ENCODE results near the gene SDK1. TPM values are rescaled to one million over a fixed set of nuclear protein-coding genes. Genes with fewer than 3 reads are reported as not detected.

Gene SDK1
- total and polyA plus RNA-seq, 10 of the 15 experiments (the other 5 are each of a cell fraction or from before 2014, with no cell fraction given), result 0.14 to 0.33 TPM; not detected in 8

DNA sequence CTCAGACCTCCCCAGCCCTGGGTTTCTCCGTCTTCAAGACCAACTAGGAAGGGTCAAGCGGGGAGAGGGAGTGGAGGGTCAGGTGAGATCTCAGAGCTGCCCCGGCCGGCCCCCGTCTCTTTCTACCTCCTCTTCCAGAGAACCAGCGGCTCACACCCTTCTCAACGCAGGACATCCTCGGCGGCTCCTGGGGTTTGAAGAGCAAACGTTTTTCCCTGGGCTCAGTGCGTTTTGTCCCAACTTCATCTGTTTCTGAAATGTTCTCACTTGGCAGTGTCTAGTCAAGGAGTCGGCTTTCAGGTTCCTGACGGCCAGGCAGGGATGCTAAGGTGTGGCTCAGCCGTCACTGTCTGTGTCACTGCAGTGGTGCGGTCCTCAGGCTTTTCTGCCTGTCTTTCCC is 964.6 kb downstream of the SDK1 start:
- Histone ChIP-seq H3K27me3 (replicated peaks in 1 of 2; ENCODE audit: control insufficient read depth in 2 of 2, insufficient read depth in 2 of 2, low read length in 1 of 2) (no peaks in the 10 kb centered on the region), H3K4me1 (ENCODE audit: control insufficient read depth, insufficient read depth, low read length) (no peaks in the 10 kb centered on the region), H3K4me2 (ENCODE audit: control insufficient read depth, insufficient read depth) (no peak overlapping the region), H3K27ac (ENCODE audit: control insufficient read depth, insufficient read depth) (no peak overlapping the region), H3K4me3 (no peak overlapping the region), H3K79me2 (ENCODE audit: control insufficient read depth, insufficient read depth, low read length) (no peaks in the 10 kb centered on the region), H3K9ac (ENCODE audit: control insufficient read depth, insufficient read depth, low read length) (no peak overlapping the region), H3K9me3 (replicated peaks; ENCODE audit: control insufficient read depth, insufficient read depth, low read length) (peaks cover 2% of the 10 kb centered on the region; the same call in 1 of the 3 replicates), H2AFZ (ENCODE audit: control insufficient read depth, low read depth, low read length) (no peak overlapping the region), H4K20me1 (ENCODE audit: control insufficient read depth, insufficient read depth) (no peaks in the 10 kb centered on the region), H3K36me3 (ENCODE audit: control insufficient read depth in 2 of 2, insufficient read depth in 2 of 2, low read length in 1 of 2) (no peaks in the 10 kb centered on the region)
- ChIA-PET CTCF (no interaction called here), SMC1A (ENCODE audit: uncharacterized antibody, unreplicated experiment) (no interaction called here), POLR2A (no interaction called here), RAD21 (ENCODE audit: unreplicated experiment) (no interaction called here)
- ATAC-seq (no peak), FAIRE-seq (no peak), DNase-seq (ENCODE audit: low read depth, low spot score) (no peak)
- intact Hi-C loops (cut with micrococcal nuclease; ENCODE audit: unreplicated experiment), result no loop called here
- TF ChIP-seq, protein P1, sequence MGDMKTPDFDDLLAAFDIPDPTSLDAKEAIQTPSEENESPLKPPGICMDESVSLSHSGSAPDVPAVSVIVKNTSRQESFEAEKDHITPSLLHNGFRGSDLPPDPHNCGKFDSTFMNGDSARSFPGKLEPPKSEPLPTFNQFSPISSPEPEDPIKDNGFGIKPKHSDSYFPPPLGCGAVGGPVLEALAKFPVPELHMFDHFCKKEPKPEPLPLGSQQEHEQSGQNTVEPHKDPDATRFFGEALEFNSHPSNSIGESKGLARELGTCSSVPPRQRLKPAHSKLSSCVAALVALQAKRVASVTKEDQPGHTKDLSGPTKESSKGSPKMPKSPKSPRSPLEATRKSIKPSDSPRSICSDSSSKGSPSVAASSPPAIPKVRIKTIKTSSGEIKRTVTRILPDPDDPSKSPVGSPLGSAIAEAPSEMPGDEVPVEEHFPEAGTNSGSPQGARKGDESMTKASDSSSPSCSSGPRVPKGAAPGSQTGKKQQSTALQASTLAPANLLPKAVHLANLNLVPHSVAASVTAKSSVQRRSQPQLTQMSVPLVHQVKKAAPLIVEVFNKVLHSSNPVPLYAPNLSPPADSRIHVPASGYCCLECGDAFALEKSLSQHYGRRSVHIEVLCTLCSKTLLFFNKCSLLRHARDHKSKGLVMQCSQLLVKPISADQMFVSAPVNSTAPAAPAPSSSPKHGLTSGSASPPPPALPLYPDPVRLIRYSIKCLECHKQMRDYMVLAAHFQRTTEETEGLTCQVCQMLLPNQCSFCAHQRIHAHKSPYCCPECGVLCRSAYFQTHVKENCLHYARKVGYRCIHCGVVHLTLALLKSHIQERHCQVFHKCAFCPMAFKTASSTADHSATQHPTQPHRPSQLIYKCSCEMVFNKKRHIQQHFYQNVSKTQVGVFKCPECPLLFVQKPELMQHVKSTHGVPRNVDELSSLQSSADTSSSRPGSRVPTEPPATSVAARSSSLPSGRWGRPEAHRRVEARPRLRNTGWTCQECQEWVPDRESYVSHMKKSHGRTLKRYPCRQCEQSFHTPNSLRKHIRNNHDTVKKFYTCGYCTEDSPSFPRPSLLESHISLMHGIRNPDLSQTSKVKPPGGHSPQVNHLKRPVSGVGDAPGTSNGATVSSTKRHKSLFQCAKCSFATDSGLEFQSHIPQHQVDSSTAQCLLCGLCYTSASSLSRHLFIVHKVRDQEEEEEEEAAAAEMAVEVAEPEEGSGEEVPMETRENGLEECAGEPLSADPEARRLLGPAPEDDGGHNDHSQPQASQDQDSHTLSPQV (IDR thresholded peaks at IDR 0.05), result no peak
- TF ChIP-seq JUND (IDR thresholded peaks at IDR 0.05; ENCODE audit: low read depth, low read length), result no peak
- TF ChIP-seq, protein P2, sequence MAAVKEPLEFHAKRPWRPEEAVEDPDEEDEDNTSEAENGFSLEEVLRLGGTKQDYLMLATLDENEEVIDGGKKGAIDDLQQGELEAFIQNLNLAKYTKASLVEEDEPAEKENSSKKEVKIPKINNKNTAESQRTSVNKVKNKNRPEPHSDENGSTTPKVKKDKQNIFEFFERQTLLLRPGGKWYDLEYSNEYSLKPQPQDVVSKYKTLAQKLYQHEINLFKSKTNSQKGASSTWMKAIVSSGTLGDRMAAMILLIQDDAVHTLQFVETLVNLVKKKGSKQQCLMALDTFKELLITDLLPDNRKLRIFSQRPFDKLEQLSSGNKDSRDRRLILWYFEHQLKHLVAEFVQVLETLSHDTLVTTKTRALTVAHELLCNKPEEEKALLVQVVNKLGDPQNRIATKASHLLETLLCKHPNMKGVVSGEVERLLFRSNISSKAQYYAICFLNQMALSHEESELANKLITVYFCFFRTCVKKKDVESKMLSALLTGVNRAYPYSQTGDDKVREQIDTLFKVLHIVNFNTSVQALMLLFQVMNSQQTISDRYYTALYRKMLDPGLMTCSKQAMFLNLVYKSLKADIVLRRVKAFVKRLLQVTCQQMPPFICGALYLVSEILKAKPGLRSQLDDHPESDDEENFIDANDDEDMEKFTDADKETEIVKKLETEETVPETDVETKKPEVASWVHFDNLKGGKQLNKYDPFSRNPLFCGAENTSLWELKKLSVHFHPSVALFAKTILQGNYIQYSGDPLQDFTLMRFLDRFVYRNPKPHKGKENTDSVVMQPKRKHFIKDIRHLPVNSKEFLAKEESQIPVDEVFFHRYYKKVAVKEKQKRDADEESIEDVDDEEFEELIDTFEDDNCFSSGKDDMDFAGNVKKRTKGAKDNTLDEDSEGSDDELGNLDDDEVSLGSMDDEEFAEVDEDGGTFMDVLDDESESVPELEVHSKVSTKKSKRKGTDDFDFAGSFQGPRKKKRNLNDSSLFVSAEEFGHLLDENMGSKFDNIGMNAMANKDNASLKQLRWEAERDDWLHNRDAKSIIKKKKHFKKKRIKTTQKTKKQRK (IDR thresholded peaks at IDR 0.05; ENCODE audit: low read depth, low read length), result no peak
- no peak for TF ChIP-seq NRF1 (conservative IDR thresholded peaks at IDR 0.05; ENCODE audit: low read depth, low read length)
- TF ChIP-seq TCF3 (IDR thresholded peaks at IDR 0.05; ENCODE audit: borderline replicate concordance, insufficient read depth, low read depth, low read length), result no peak
- TF ChIP-seq SMAD1 (IDR thresholded peaks at IDR 0.05; ENCODE audit: low read depth, partially characterized antibody), result no peak
- TF ChIP-seq, protein P3, sequence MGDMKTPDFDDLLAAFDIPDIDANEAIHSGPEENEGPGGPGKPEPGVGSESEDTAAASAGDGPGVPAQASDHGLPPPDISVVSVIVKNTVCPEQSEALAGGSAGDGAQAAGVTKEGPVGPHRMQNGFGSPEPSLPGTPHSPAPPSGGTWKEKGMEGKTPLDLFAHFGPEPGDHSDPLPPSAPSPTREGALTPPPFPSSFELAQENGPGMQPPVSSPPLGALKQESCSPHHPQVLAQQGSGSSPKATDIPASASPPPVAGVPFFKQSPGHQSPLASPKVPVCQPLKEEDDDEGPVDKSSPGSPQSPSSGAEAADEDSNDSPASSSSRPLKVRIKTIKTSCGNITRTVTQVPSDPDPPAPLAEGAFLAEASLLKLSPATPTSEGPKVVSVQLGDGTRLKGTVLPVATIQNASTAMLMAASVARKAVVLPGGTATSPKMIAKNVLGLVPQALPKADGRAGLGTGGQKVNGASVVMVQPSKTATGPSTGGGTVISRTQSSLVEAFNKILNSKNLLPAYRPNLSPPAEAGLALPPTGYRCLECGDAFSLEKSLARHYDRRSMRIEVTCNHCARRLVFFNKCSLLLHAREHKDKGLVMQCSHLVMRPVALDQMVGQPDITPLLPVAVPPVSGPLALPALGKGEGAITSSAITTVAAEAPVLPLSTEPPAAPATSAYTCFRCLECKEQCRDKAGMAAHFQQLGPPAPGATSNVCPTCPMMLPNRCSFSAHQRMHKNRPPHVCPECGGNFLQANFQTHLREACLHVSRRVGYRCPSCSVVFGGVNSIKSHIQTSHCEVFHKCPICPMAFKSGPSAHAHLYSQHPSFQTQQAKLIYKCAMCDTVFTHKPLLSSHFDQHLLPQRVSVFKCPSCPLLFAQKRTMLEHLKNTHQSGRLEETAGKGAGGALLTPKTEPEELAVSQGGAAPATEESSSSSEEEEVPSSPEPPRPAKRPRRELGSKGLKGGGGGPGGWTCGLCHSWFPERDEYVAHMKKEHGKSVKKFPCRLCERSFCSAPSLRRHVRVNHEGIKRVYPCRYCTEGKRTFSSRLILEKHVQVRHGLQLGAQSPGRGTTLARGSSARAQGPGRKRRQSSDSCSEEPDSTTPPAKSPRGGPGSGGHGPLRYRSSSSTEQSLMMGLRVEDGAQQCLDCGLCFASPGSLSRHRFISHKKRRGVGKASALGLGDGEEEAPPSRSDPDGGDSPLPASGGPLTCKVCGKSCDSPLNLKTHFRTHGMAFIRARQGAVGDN (IDR thresholded peaks at IDR 0.05), result no peak
- in situ Hi-C loops (cut with MboI), result no loop called here
- no TSS peak for BruUV-seq (replicated peaks)
- WGBS (ENCODE audit: insufficient coverage, insufficient replicate concordance, low lambda C conversion rate, missing lambda C conversion rate), result 53% methylated on average over 15 of the region's 15 CpGs

Data from GM12878 (cell line).